BJ (cell line): Measurements from ENCODE around the gene ARHGEF17. TPM values are rescaled to one million over a fixed set of nuclear protein-coding genes. Genes with fewer than 3 reads are reported as not detected.

Source experiments
- CTCF ChIA-PET: fragments of 350-600 bp; formaldehyde crosslinking; extraction: SDS; loops from one replicate; lab custom pipeline; 2021; ENCODE audit warnings: antibody characterized with exemption, inconsistent platforms; lab: Yijun Ruan, JAX
- POLR2A ChIA-PET: fragments of 300-600 bp; sonication (Branson Sonifier 250); formaldehyde crosslinking; extraction: SDS; loops from one replicate; lab custom pipeline; 2021; ENCODE audit warnings: antibody characterized with exemption; lab: Charles Lee
- DNase-seq: peaks from one replicate; pipeline ENCODE4 v3.0.0-alpha.2; 2011; ENCODE audit warnings: low read depth
- H3K27me3 ChIP-seq: 2 replicates; pipeline ENCODE4 v1.6.0; 2011; ENCODE audit warnings: low read length; ENCODE audit not compliant: control insufficient read depth, insufficient read depth
- H3K36me3 ChIP-seq: 2 replicates; pipeline ENCODE4 v1.5.1; 2011; ENCODE audit warnings: low read length; ENCODE audit not compliant: control insufficient read depth, insufficient read depth
- H3K4me3 ChIP-seq: 2 replicates; pipeline ENCODE4 v1.5.1; 2011; ENCODE audit warnings: low read depth, mild to moderate bottlenecking, control low read depth, low read length
- polyA plus RNA-seq: library from polyadenylated mRNA; depleted of rRNA; stranded (reverse); fragments of >200 nt; gene quantifications from 2 replicates; pipeline ENCODE4 v1.2.3, GENCODE V29; 2011
- TF ChIP-seq, protein P1 (sequence below): IDR thresholded peaks from 2 replicates; pipeline ENCODE4 v1.5.1; 2011; ENCODE audit warnings: low read depth, mild to moderate bottlenecking, control low read depth, inconsistent platforms, low read length, moderate library complexity; ENCODE audit not compliant: insufficient read depth

The ARHGEF17 gene
- polyA plus RNA-seq, 1 experiment: 85.7 TPM

DNA sequence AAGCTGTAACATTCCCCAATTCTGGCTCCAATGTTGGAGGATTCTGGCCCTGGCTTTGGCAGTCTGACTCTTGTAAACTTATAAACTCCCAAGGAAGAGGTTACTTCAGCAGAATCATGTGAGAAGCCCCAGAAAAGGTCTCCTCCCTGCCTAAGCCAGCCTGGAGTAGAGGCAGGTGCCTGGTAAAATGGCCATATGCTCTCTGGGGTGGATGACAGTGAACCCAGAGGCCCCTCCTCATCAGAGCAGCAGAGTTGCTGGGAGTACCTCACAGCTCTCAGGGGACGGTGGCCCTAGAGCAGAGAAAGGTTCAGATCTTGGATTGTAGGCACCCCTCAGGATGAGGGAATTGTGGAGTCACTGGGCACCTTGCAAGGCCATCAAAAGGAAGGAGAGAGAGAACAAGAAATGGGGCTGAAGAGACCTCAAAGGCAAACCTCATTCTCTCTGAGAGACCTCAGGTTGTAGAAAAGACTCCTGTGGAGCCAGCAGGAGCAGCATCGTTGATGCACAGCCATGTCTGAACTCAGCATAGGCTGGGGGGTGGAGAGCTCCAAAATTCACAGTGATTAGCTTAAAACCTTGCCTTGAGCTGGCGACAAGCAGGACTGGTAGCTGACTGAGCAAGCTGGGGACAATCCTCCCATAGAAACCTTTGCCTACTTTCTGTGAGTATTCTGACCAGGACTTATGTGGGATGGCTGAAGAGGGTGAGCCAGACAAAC, 40.8 kb upstream of the ARHGEF17 start:
- H3K27me3 ChIP-seq: peaks cover 13% of the 10 kb centered on the region
- ChIA-PET CTCF (interaction anchor here (0.9 to 12.5 kb wide), 4 partner anchors 10 to 542 kb away, joined by 3 to 60 read pairs (median 4); no protein-coding TSS in a partner anchor), POLR2A (no interaction called here)
- DNase-seq: no peak
- no peak overlapping the region for H3K4me3 ChIP-seq
- H3K36me3 ChIP-seq: no peaks in the 10 kb centered on the region
- TF ChIP-seq, protein P1, sequence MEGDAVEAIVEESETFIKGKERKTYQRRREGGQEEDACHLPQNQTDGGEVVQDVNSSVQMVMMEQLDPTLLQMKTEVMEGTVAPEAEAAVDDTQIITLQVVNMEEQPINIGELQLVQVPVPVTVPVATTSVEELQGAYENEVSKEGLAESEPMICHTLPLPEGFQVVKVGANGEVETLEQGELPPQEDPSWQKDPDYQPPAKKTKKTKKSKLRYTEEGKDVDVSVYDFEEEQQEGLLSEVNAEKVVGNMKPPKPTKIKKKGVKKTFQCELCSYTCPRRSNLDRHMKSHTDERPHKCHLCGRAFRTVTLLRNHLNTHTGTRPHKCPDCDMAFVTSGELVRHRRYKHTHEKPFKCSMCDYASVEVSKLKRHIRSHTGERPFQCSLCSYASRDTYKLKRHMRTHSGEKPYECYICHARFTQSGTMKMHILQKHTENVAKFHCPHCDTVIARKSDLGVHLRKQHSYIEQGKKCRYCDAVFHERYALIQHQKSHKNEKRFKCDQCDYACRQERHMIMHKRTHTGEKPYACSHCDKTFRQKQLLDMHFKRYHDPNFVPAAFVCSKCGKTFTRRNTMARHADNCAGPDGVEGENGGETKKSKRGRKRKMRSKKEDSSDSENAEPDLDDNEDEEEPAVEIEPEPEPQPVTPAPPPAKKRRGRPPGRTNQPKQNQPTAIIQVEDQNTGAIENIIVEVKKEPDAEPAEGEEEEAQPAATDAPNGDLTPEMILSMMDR: no peak

DNA sequence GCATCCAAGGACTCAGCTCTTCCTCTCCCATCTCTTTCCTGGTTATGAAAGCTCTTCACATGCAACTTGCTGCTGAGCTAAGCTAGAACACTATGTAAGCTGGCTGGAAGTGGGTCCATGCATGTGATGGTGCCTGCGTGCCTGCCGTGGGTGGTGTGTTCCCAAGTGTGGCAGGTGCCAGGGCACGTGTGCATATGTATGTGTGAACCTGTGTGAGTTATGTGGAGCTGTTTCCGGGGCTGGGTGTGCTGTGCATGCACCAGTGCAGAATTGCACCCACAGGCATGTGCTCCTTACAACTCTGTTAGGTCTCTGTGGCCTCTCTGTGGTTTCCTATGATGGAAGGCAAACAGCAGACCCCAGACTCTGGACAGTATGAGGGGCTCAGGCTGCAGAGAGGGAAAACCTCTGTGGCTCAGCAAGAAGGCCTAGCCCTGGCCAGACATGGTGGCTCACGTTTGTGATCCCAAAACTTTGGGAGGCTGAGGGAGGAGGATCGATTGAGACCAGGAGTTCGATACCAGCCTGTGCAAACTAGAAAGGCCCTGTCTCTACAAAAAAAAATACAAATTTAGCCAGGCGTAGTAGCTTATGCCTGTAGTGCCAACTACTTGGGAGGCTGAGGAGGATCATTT, 40.1 kb upstream of the ARHGEF17 start:
- no peak overlapping the region for H3K4me3 ChIP-seq
- no peak for DNase-seq
- CTCF ChIA-PET: interaction anchor here (0.9 to 12.5 kb wide), 4 partner anchors 11 to 83 kb away, joined by 4 to 60 read pairs (median 4); no protein-coding TSS in a partner anchor
- POLR2A ChIA-PET: no interaction called here
- peaks cover 13% of the 10 kb centered on the region for H3K27me3 ChIP-seq
- H3K36me3 ChIP-seq: no peaks in the 10 kb centered on the region
- TF ChIP-seq, protein P1: no peak

DNA sequence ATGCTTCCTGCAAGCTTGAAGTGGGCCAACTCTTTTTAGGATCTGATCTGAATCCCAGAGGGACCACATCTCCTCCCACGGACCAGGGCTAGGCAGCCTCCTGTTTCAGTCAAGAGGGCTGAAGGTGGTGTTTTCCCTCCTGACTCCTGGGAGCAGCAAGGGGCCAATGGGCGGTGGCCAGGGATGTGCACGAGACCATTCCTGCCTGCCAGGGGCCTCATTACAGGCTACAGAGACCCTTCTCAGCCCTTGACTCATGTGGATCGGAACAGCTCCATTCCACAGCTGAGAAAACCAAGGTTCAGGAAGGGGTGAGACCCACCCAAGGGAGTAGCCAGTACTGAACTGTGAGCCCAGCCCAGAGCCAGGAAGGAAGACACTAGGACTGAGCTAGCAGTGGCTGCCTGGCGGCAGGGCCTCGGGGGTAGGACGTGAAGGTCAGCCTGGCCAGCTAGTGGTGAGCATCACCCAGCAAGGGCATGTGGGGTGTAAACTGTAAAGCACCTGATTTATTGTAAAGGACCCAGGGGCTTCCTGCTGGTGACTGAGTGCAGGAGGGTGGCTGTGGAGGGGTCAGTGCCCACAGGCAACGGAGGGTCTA, 39.3 kb upstream of the ARHGEF17 start:
- TF ChIP-seq, protein P1: no peak
- Histone ChIP-seq H3K4me3 (no peak overlapping the region), H3K36me3 (no peaks in the 10 kb centered on the region), H3K27me3 (peaks cover 13% of the 10 kb centered on the region)
- ChIA-PET CTCF (interaction anchor here (0.9 to 12.5 kb wide), 4 partner anchors 11 to 84 kb away, joined by 4 to 60 read pairs (median 4); no protein-coding TSS in a partner anchor), POLR2A (no interaction called here)
- DNase-seq: no peak

DNA sequence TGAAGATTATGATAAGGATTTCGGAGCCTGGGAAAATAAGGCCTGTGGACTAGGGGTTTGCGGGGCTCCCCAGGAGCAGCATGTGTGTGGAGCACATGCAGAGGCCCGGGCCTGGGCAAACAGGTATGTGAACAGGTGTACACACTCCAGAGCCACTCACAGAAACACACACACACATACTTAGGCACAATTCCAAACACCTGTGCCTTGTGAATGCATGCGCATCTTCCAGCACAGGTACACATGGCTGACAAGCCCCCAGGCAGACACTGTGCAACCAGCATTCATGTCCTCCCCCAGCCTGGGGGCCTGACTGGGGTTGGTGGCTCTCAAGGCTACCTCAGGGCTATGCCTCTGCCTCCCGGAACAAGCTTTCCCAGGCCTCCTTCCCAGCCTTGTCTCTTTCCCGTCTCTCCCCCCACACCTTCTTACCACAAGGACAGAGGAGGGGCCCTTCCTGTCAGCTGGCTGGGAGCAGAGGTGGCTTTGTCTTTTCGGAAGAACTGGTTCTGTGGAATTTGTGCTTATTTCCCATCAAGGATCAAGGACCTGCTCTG, 38.5 kb upstream of the ARHGEF17 start:
- Histone ChIP-seq H3K27me3 (peaks cover 13% of the 10 kb centered on the region), H3K36me3 (no peaks in the 10 kb centered on the region), H3K4me3 (no peak overlapping the region)
- ChIA-PET CTCF (interaction anchor here (0.9 to 12.5 kb wide), 2 partner anchors 19 to 21 kb away, joined by 3 to 60 read pairs; no protein-coding TSS in a partner anchor), POLR2A (no interaction called here)
- no peak for DNase-seq
- TF ChIP-seq, protein P1: no peak
